ENCODE data around the gene SCNN1G. TPM values are rescaled to one million over a fixed set of nuclear protein-coding genes. Genes with fewer than 3 reads are reported as not detected.

SCNN1G gene
- total RNA-seq, 4 donors from 2014 or later: 0.27 to 0.39 TPM; not detected in 2

DNA sequence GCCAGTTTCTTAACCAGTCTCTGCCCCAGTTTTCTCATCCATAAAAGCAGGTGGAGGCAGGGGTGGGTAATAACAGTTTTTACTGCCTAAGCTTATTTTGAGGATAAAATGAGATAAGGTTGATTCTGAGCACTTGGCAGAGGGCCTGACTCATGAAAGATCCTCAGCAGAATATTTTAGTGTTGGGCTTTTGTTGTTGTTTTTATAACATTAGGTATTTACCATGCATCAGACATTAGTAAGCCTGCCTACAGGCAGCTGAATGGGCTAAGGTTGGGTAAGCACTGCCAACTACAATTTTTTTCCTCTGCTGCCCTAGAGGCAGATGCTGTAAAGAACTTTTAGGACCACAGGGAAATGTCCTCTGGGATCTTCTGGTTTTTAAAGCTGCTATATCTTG lies 43.1 kb downstream of the SCNN1G start:
- Histone ChIP-seq H3K27ac (no peak overlapping the region), H3K36me3 (no peaks in the 10 kb centered on the region), H3K27me3 (no peaks in the 10 kb centered on the region), H3K4me1 (no peaks in the 10 kb centered on the region), H3K4me3 (no peak overlapping the region), H3K9me3 (no peaks in the 10 kb centered on the region)
- ATAC-seq: no peak
- TF ChIP-seq, protein P1, sequence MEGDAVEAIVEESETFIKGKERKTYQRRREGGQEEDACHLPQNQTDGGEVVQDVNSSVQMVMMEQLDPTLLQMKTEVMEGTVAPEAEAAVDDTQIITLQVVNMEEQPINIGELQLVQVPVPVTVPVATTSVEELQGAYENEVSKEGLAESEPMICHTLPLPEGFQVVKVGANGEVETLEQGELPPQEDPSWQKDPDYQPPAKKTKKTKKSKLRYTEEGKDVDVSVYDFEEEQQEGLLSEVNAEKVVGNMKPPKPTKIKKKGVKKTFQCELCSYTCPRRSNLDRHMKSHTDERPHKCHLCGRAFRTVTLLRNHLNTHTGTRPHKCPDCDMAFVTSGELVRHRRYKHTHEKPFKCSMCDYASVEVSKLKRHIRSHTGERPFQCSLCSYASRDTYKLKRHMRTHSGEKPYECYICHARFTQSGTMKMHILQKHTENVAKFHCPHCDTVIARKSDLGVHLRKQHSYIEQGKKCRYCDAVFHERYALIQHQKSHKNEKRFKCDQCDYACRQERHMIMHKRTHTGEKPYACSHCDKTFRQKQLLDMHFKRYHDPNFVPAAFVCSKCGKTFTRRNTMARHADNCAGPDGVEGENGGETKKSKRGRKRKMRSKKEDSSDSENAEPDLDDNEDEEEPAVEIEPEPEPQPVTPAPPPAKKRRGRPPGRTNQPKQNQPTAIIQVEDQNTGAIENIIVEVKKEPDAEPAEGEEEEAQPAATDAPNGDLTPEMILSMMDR (IDR thresholded peaks at IDR 0.05): no peak
- TF ChIP-seq POLR2A (IDR thresholded peaks at IDR 0.05): no peak
- TF ChIP-seq POLR2AphosphoS5 (IDR thresholded peaks at IDR 0.05): no peak
- no peak for TF ChIP-seq EP300 (IDR thresholded peaks at IDR 0.05)

DNA sequence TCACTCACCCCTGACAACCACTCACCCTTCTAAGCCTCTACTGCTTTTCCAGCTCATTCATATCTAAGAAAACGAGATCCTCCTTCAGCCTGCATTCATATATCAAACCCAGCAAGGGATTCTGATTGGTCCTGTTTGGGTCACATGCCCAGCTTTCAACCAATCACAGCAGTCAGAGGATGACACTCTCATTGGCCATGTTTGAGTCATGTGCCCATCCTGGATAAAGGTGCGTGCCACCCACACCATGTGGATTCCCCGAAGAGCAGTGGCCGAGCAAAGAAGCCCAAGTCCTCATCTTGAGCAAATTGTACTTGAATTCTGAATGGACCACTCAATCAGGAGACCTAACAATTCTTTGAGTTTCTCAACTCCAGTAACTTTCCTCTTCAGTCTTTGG lies 45.0 kb downstream of the SCNN1G start:
- no peak overlapping the region for H3K4me3 ChIP-seq
- WGBS, 2 donors (ENCODE audit: low coverage in 1 of 2): 57 to 74% methylated on average over 3 to 4 of the region's 4 CpGs
- no peak for ATAC-seq
- H3K27ac ChIP-seq: no peak overlapping the region
- no peaks in the 10 kb centered on the region for H3K4me1 ChIP-seq
- no peaks in the 10 kb centered on the region for H3K27me3 ChIP-seq
- H3K36me3 ChIP-seq: no peaks in the 10 kb centered on the region
- TF ChIP-seq POLR2A (IDR thresholded peaks at IDR 0.05): no peak
- no peak for TF ChIP-seq EP300 (IDR thresholded peaks at IDR 0.05)
- TF ChIP-seq POLR2AphosphoS5 (IDR thresholded peaks at IDR 0.05): no peak
- TF ChIP-seq, protein P1 (IDR thresholded peaks at IDR 0.05): no peak
- no peaks in the 10 kb centered on the region for H3K9me3 ChIP-seq

DNA sequence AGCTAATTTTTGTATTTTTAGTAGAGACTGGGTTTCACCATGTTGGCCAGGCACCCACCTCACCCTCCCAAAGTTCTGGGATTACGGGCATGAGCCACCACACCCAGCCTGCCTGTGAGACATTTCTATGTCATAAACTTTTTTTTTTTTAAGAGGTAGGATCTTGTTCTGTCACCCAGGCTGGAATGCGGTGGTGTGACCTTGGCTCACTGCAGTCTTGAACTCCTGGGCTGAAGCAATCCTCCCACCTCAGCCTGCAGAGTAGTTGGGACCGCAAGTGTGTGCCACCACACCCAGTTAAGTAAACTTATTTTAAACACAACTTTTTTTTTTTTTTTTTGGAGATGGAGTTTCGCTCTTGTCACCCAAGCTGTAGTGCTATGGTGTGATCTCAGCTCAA lies 47.2 kb downstream of the SCNN1G start:
- H3K4me1 ChIP-seq: no peaks in the 10 kb centered on the region
- no peak for ATAC-seq
- WGBS, 2 donors (ENCODE audit: low coverage in 1 of 2): 88 to 94% methylated on average over 3 of the region's 4 CpGs
- no peaks in the 10 kb centered on the region for H3K9me3 ChIP-seq
- no peak for TF ChIP-seq POLR2AphosphoS5 (IDR thresholded peaks at IDR 0.05)
- no peak for TF ChIP-seq POLR2A (IDR thresholded peaks at IDR 0.05)
- TF ChIP-seq EP300 (IDR thresholded peaks at IDR 0.05): no peak
- TF ChIP-seq, protein P1 (IDR thresholded peaks at IDR 0.05): no peak
- no peak overlapping the region for H3K4me3 ChIP-seq
- no peak overlapping the region for H3K27ac ChIP-seq
- H3K36me3 ChIP-seq: no peaks in the 10 kb centered on the region
- H3K27me3 ChIP-seq: no peaks in the 10 kb centered on the region

DNA sequence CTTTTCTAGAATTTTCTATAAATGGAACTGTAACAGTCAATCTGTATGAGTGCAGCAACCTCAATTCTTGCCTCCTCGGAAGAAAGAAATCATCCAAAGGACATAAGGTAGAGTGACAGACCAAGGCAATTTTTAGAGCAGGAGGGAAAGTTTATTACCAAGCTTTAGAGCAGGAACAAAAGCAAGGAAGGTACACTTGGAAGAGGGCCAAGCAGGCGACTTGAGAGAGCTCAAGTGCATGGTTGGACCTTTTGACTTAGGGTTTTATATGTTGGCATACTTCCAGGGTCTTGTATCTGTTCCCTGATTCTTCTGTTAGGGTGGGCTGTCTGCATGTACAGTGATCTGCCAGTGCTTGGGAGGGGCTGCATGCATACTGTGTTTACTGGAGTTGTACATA lies 50.3 kb downstream of the SCNN1G start:
- TF ChIP-seq, protein P1 (IDR thresholded peaks at IDR 0.05): no peak
- TF ChIP-seq POLR2AphosphoS5 (IDR thresholded peaks at IDR 0.05): no peak
- TF ChIP-seq POLR2A (IDR thresholded peaks at IDR 0.05): no peak
- TF ChIP-seq EP300 (IDR thresholded peaks at IDR 0.05): no peak
- Histone ChIP-seq H3K36me3 (no peaks in the 10 kb centered on the region), H3K27me3 (no peaks in the 10 kb centered on the region), H3K9me3 (no peaks in the 10 kb centered on the region), H3K4me1 (no peaks in the 10 kb centered on the region), H3K27ac (no peak overlapping the region), H3K4me3 (no peak overlapping the region)
- 10 to 31% methylated on average over 1 to 2 of the region's 2 CpGs for WGBS, 2 donors (ENCODE audit: low coverage in 1 of 2)
- ATAC-seq: no peak

DNA sequence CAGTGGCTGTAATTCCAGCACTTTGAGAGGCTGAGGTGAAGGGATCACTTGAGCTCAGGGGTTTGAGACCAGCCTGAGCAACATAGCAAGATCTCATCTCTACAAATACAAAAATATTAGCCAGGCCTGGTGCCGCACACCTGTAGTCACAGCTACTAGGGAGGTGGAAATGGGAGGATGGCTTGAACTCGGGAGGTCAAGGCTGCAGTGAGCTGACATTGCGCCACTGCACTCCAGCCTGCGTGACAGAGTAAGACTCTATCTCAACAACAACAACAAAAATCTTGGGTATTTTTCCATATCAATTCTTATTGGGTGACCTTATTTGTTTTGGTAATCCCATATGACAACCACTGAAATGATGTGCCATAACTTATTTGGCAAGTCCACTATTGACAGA lies 52.6 kb downstream of the SCNN1G start:
- TF ChIP-seq, protein P1 (IDR thresholded peaks at IDR 0.05): no peak
- no peak for TF ChIP-seq EP300 (IDR thresholded peaks at IDR 0.05)
- ATAC-seq: no peak
- Histone ChIP-seq H3K27ac (no peak overlapping the region), H3K4me1 (no peaks in the 10 kb centered on the region), H3K4me3 (no peak overlapping the region), H3K9me3 (no peaks in the 10 kb centered on the region), H3K27me3 (no peaks in the 10 kb centered on the region), H3K36me3 (no peaks in the 10 kb centered on the region)
- 84 to 100% methylated on average over 3 to 4 of the region's 4 CpGs for WGBS, 2 donors (ENCODE audit: low coverage in 1 of 2)

Data from gastroesophageal sphincter (tissue), 4 donors.